Activated CD8-positive, alpha-beta T cell treated with anti-CD3 and anti-CD28 coated beads for 36 hours (primary cell): ENCODE measurements around the gene CAMTA1. TPM values are rescaled to one million over a fixed set of nuclear protein-coding genes. Genes with fewer than 3 reads are reported as not detected.

ENCODE experiments used
- ATAC-seq: fragments of 200-7000 bp; cut with Tn5 transposase; one replicate; pipeline ENCODE4 v1.10.0; 2021; ENCODE audit warnings: mild to moderate bottlenecking, moderate library complexity
- CTCF ChIA-PET: fragments of 350-600 bp; sonication (Branson Sonifier 250); formaldehyde crosslinking; loops from one replicate; lab custom pipeline; 2021; ENCODE audit warnings: antibody characterized with exemption; lab: Charles Lee
- POLR2A ChIA-PET: fragments of 350-600 bp; sonication (Branson Sonifier 250); formaldehyde crosslinking; loops from one replicate; lab custom pipeline; 2021; ENCODE audit warnings: antibody characterized with exemption; lab: Charles Lee
- DNase-seq: peaks from one replicate; pipeline ENCODE4 v3.0.0-alpha.2; 2020
- H3K27ac Mint-ChIP-seq: one replicate; pipeline ENCODE4 v1.8.0; 2021; ENCODE audit warnings: mild to moderate bottlenecking, mixed read lengths
- H3K27me3 Mint-ChIP-seq: one replicate; pipeline ENCODE4 v1.8.0; 2021; ENCODE audit warnings: mixed read lengths
- H3K36me3 Mint-ChIP-seq: one replicate; pipeline ENCODE4 v1.8.0; 2021; ENCODE audit warnings: low read depth, mixed read lengths
- H3K4me1 Mint-ChIP-seq: one replicate; pipeline ENCODE4 v1.8.0; 2021; ENCODE audit warnings: low read depth, mixed read lengths
- H3K4me3 Mint-ChIP-seq: one replicate; pipeline ENCODE4 v1.8.0; 2021; ENCODE audit warnings: mild to moderate bottlenecking, moderate library complexity, mixed read lengths
- H3K9me3 Mint-ChIP-seq: one replicate; pipeline ENCODE4 v1.8.0; 2021; ENCODE audit warnings: mixed read lengths
- intact Hi-C: fragments of 100-400 bp; cut with micrococcal nuclease; formaldehyde crosslinking; loops from one replicate; pipeline ENCODE4 v1.10.0; 2022
- total RNA-seq, 2 experiments: library from RNA; stranded (reverse); gene quantifications; one replicate each; pipeline ENCODE4 v1.2.3, GENCODE V29; 2021
- TF ChIP-seq, protein P1 (sequence below): fragments of 200-600 bp; IDR thresholded peaks from one replicate; pipeline ENCODE4 v1.8.0; 2022; ENCODE audit warnings: antibody characterized with exemption, mild to moderate bottlenecking

Gene CAMTA1
- total RNA-seq, 2 experiments from 2014 or later: 67.7 to 70.9 TPM

DNA sequence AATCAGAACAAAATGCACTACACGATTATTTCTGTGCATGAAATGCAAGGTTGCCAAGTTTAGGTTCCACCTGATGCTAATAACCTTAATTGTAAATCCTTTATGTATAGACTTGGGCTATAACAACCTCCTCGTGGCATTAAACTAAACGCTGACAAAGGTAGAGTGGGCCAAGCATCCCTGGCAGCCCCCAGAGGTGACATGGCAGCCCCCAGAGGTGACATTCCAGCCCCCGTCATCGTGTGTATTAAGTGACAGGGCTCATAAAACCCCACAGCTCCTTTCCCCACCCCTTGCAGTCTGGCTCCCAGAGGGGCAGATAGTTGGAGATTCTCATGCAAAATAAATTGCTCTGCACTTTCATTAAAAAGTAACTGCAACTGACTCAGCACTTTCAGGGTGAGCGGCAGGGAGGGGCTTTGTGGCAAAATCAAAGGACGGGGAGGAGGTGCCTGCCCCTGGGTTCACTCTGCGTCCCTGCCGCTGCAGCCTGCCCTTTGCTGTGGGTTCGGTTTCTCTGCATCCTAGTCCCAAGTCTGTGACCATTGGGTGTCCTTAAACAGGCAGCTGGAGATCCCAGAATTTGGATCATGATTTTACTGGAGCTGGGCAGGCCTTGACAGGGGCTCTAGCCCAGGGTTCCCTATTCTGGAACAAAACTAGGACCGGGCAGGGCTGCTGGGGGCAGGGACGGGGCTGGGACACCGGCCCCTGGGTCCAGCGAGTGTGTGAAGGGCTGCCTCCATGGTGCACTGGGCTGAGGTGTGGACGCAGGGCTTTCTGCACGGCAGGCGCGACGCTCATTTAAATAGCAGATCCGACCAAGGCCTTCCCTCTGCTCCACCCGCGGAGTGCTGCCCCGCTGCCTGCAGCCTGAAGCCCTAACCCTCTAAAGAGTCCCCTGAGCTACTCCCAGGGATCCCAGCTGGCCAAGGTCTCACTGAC, 751.0 kb downstream of the CAMTA1 start:
- Mint-ChIP-seq H3K9me3 (no peaks in the 10 kb centered on the region), H3K4me1 (no peaks in the 10 kb centered on the region), H3K27me3 (no peaks in the 10 kb centered on the region), H3K4me3 (no peak overlapping the region), H3K36me3 (no peaks in the 10 kb centered on the region), H3K27ac (no peak overlapping the region)
- POLR2A ChIA-PET: no interaction called here
- intact Hi-C loops: no loop called here
- CTCF ChIA-PET: no interaction called here
- DNase-seq: no peak
- ATAC-seq: no peak
- TF ChIP-seq, protein P1, sequence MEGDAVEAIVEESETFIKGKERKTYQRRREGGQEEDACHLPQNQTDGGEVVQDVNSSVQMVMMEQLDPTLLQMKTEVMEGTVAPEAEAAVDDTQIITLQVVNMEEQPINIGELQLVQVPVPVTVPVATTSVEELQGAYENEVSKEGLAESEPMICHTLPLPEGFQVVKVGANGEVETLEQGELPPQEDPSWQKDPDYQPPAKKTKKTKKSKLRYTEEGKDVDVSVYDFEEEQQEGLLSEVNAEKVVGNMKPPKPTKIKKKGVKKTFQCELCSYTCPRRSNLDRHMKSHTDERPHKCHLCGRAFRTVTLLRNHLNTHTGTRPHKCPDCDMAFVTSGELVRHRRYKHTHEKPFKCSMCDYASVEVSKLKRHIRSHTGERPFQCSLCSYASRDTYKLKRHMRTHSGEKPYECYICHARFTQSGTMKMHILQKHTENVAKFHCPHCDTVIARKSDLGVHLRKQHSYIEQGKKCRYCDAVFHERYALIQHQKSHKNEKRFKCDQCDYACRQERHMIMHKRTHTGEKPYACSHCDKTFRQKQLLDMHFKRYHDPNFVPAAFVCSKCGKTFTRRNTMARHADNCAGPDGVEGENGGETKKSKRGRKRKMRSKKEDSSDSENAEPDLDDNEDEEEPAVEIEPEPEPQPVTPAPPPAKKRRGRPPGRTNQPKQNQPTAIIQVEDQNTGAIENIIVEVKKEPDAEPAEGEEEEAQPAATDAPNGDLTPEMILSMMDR: no peak

DNA sequence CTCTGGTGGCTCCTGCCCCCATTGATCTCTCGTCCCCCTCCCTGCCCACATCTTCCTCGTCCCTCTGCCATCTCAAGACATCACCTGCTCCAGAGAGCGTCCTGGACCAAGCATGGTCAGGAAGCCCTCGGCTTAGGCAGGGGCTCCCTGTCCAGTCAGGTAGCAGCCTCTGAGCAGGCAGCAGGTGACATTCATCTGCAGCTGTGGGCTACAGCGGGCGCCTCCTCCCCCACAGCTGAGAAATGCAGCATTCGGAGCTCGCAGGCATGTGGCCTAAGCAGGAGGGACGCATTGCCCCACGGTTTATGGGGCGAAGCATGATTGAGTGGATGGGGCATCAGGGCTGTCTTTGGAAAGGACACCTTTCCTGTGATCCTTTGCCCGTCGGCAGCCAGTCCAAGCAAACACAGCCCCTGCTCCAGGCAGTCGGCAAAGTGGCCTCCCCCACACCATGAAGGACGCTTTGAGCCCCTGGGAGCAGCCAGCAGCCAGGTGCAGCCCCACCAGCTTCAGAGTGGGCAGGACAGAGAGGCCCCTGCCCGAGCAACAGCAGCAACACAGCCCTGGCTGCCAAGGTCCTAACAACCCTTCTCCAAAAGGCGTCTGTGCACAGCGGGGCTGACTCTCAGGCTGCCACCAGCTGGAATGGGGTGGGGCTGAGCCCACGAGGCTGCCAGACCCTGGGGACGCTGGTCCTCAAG, 751.8 kb downstream of the CAMTA1 start:
- TF ChIP-seq, protein P1: no peak
- no peaks in the 10 kb centered on the region for H3K36me3 Mint-ChIP-seq
- H3K27me3 Mint-ChIP-seq: no peaks in the 10 kb centered on the region
- ATAC-seq (no peak), DNase-seq (no peak)
- H3K27ac Mint-ChIP-seq: no peak overlapping the region
- H3K4me1 Mint-ChIP-seq: no peaks in the 10 kb centered on the region
- POLR2A ChIA-PET: no interaction called here
- no peak overlapping the region for H3K4me3 Mint-ChIP-seq
- H3K9me3 Mint-ChIP-seq: no peaks in the 10 kb centered on the region
- CTCF ChIA-PET: interaction anchor here (1.2 kb wide), 1 partner anchor 9 kb away, joined by 3 read pairs; no protein-coding TSS in a partner anchor
- intact Hi-C loops: no loop called here

DNA sequence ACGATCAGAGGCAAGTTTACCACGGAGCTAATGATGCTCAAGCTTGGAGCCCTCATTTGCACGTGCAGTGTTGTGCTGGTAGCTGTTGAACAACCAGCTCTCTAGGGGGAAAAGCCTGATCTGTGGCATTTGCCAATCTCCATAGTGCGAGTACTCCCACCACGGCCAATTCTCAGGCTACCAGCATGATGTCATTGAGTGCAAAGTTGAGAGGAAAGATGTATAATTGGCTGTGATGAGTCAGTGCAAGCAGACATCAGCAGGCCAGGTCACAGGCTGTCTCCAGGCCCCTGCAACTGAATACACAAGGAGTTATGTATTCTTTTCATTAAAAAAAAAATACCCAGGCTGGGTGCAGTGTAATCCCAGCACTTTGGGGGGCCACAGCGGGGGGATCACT, 752.8 kb downstream of the CAMTA1 start:
- intact Hi-C loops: no loop called here
- POLR2A ChIA-PET: no interaction called here
- no peak overlapping the region for H3K27ac Mint-ChIP-seq
- CTCF ChIA-PET: interaction anchor here (0.7 to 1.2 kb wide), 2 partner anchors 10 to 100 kb away, joined by 3 read pairs; no protein-coding TSS in a partner anchor
- ATAC-seq (no peak), DNase-seq (no peak)
- H3K9me3 Mint-ChIP-seq: no peaks in the 10 kb centered on the region
- no peaks in the 10 kb centered on the region for H3K27me3 Mint-ChIP-seq
- H3K4me1 Mint-ChIP-seq: no peaks in the 10 kb centered on the region
- no peak overlapping the region for H3K4me3 Mint-ChIP-seq
- TF ChIP-seq, protein P1: no peak
- H3K36me3 Mint-ChIP-seq: no peaks in the 10 kb centered on the region

DNA sequence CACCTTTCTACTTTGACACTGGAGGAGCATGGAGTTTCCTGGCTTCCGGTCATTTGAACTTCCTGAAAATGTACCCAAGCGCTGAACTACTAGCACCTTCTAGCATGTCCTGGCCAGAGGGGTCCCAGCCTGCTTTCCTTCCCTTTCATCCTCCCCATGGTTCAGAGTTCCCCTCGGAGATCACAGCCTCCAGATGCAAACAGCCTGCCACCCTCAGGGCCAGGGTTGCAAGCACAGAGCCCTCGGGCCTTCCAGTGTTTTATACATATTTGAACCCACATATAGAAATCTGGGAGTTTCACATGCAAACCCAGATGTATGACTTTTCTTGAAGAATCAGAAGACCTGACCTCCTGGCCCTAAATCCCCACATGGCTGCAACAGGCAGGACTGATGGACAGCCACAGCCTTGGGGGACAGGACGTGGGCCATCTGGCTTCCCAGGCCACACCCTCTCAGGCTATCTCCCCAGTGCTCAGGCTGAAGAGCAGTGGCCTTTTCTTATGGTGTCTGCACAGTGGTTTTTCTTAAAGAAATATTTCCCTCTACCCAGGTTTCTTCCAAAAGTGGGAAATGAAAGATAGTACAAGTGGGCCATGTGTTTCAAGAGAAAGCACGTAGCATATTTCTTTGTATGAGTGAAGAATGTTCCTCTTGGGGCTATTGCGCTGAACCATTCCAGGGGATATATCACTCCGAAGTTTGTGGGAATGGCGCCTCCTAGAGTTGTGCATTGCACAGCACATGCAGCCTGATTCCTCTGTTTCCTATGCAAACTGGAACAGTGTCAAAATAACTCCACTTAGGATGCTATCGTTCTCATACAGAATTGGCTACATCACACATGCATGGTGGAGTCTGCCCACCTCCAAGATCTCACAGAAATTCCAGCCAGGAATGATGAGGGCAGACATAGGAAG, 753.9 kb downstream of the CAMTA1 start:
- POLR2A ChIA-PET: no interaction called here
- no peak overlapping the region for H3K4me3 Mint-ChIP-seq
- H3K36me3 Mint-ChIP-seq: no peaks in the 10 kb centered on the region
- TF ChIP-seq, protein P1: no peak
- no peak overlapping the region for H3K27ac Mint-ChIP-seq
- DNase-seq (no peak), ATAC-seq (no peak)
- no peaks in the 10 kb centered on the region for H3K9me3 Mint-ChIP-seq
- CTCF ChIA-PET: no interaction called here
- H3K27me3 Mint-ChIP-seq: no peaks in the 10 kb centered on the region
- intact Hi-C loops: no loop called here
- H3K4me1 Mint-ChIP-seq: no peaks in the 10 kb centered on the region
